NCI-H526 (cell line): ENCODE results near the gene IDH3G.
"Not testable (repeated sequence)": the region's sequence is repeated elsewhere in the genome, so short reads cannot be mapped to it uniquely, and the experiment has no call there.

Experiments used
- DNase-seq, 2 experiments: peaks; one replicate each; lab custom pipeline; 2025; lab: John Stamatoyannopoulos, UW

IDH3G gene

GRCh38 chrX:153794018-153794896 lies at the start of gene IDH3G, which contains the start of gene SSR4:
Gene IDH3G (minus strand): TSS chrX:153794375. CDS start chrX:153794326, 49 bp downstream.
Gene SSR4 (plus strand): TSS chrX:153794668. CDS start chrX:153794688, 20 bp downstream.
- DNase-seq, result peak; percentile 85 to 96

- DNase-seq, result no peak
These were observed 42.7 kb upstream of the IDH3G start for GRCh38 chrX:153836921-153837320.

GRCh38 chrX:153832728-153833127 lies 38.6 kb upstream of the IDH3G start:
- no peak for DNase-seq

- DNase-seq, result no peak
These were observed 37.4 kb upstream of the IDH3G start for GRCh38 chrX:153831429-153832150.

GRCh38 chrX:153830640-153831428 lies 36.7 kb upstream of the IDH3G start:
- peak in 1 of 2 experiments; percentile 52 for DNase-seq

- peak in 1 of 2 experiments; percentile 57 for DNase-seq
These were observed 35.8 kb upstream of the IDH3G start, which contains the start of gene PDZD4 for GRCh38 chrX:153829799-153830639. Gene PDZD4 (minus strand): TSS chrX:153830544. CDS start chrX:153830298, 246 bp downstream.

GRCh38 chrX:153829549-153829798 lies 35.3 kb upstream of the IDH3G start:
- DNase-seq, result no peak

- peak in 1 of 2 experiments; percentile 60 for DNase-seq
These were observed 34.8 kb upstream of the IDH3G start for GRCh38 chrX:153828723-153829548.

GRCh38 chrX:153828308-153828707 lies 34.1 kb upstream of the IDH3G start:
- no peak for DNase-seq

GRCh38 chrX:153827903-153828302 lies 33.7 kb upstream of the IDH3G start:
- no peak for DNase-seq

GRCh38 chrX:153827016-153827415 lies 32.8 kb upstream of the IDH3G start:
- no peak for DNase-seq

GRCh38 chrX:153825042-153825441 lies 30.9 kb upstream of the IDH3G start:
- DNase-seq, result no peak

GRCh38 chrX:153824348-153824747 lies 30.2 kb upstream of the IDH3G start:
- no peak for DNase-seq

- no peak for DNase-seq
These were observed 26.9 kb upstream of the IDH3G start for GRCh38 chrX:153821066-153821465.

GRCh38 chrX:153820601-153821000 lies 26.4 kb upstream of the IDH3G start:
- DNase-seq, result peak in 1 of 2 experiments; percentile 41

GRCh38 chrX:153819384-153820040 lies 25.3 kb upstream of the IDH3G start:
- DNase-seq, result no peak

- DNase-seq, result peak in 1 of 2 experiments; percentile 72
These were observed 24.6 kb upstream of the IDH3G start for GRCh38 chrX:153818571-153819383.

GRCh38 chrX:153818064-153818463 lies 23.9 kb upstream of the IDH3G start:
- not testable (repeated sequence) for DNase-seq
